CD4-positive, alpha-beta T cell (primary cell): ENCODE results near the gene ASB6. TPM values are rescaled to one million over a fixed set of nuclear protein-coding genes. Genes with fewer than 3 reads are reported as not detected.
A peak's percentile ranks its signal among the peaks of the same experiment; 100 is the strongest.

Source experiments
- ATAC-seq: fragments of 200-7000 bp; cut with Tn5 transposase; one replicate; pipeline ENCODE4 v1.10.0; 2022; ENCODE audit warnings: mild to moderate bottlenecking; ENCODE audit not compliant: poor library complexity
- CTCF ChIA-PET: fragments of 350-600 bp; sonication (Branson Sonifier 250); formaldehyde crosslinking; loops from one replicate; lab custom pipeline; 2021; ENCODE audit warnings: antibody characterized with exemption, inconsistent platforms; lab: Charles Lee
- POLR2A ChIA-PET: fragments of 350-600 bp; sonication (Branson Sonifier 250); formaldehyde crosslinking; loops from one replicate; lab custom pipeline; 2021; ENCODE audit warnings: antibody characterized with exemption, inconsistent platforms; lab: Charles Lee
- DNase-seq, 14 experiments: peaks; one replicate each; pipeline ENCODE4 v3.0.0-alpha.2; 2013 to 2020; ENCODE audit warnings: mixed read lengths in 2 of 14
- H3K27ac ChIP-seq, 2 donors: one replicate each; pipeline versions ENCODE4 v1.5.1 to v1.7.0; 2013; ENCODE audit warnings: low read length in 2 of 2, low read depth in 1 of 2, mild to moderate bottlenecking in 1 of 2
- H3K27me3 ChIP-seq, 2 experiments: 1 replicate in 1 of 2; 2 replicates in 1 of 2; pipeline versions ENCODE4 v1.6.1 to v1.7.0; 2013; ENCODE audit warnings: low read length in 2 of 2, control low read depth in 1 of 2, mild to moderate bottlenecking in 1 of 2, moderate library complexity in 1 of 2; ENCODE audit not compliant: insufficient read depth in 2 of 2, control insufficient read depth in 1 of 2
- H3K36me3 ChIP-seq: one replicate; pipeline ENCODE4 v1.6.1; 2013; ENCODE audit warnings: low read length, control low read depth; ENCODE audit not compliant: insufficient read depth
- H3K4me1 ChIP-seq: one replicate; pipeline ENCODE4 v1.6.1; 2013; ENCODE audit warnings: low read length, control low read depth; ENCODE audit not compliant: insufficient read depth
- H3K4me3 ChIP-seq: one replicate; pipeline ENCODE4 v1.5.1; 2013; ENCODE audit warnings: mild to moderate bottlenecking, low read length, moderate library complexity
- H3K9me3 ChIP-seq, 2 experiments: 1 replicate in 1 of 2; 2 replicates in 1 of 2; pipeline versions ENCODE4 v1.6.1 to v1.7.0; 2013; ENCODE audit warnings: low read length in 2 of 2, mild to moderate bottlenecking in 2 of 2, control low read depth in 1 of 2, moderate library complexity in 1 of 2; ENCODE audit not compliant: control insufficient read depth in 1 of 2, insufficient read depth in 1 of 2
- H3K27ac Mint-ChIP-seq: one replicate; pipeline ENCODE4 v1.8.0; 2020; ENCODE audit warnings: mixed read lengths
- H3K27me3 Mint-ChIP-seq: one replicate; pipeline ENCODE4 v1.8.0; 2021; ENCODE audit warnings: mixed read lengths
- H3K36me3 Mint-ChIP-seq: one replicate; pipeline ENCODE4 v1.8.0; 2021; ENCODE audit warnings: low read depth, mixed read lengths
- H3K4me1 Mint-ChIP-seq: one replicate; pipeline ENCODE4 v1.8.0; 2021; ENCODE audit warnings: low read depth, mixed read lengths
- H3K4me3 Mint-ChIP-seq: one replicate; pipeline ENCODE4 v1.8.0; 2020; ENCODE audit warnings: mild to moderate bottlenecking, mixed read lengths
- H3K9me3 Mint-ChIP-seq: one replicate; pipeline ENCODE4 v1.8.0; 2020; ENCODE audit warnings: mixed read lengths
- CTCF ChIP-seq: fragments of 200-600 bp; IDR thresholded peaks from one replicate; pipeline ENCODE4 v1.8.0; 2022; ENCODE audit warnings: antibody characterized with exemption, mild to moderate bottlenecking
- intact Hi-C, 2 experiments: fragments of 100-400 bp; cut with DNase I in 1 of 2; cut with micrococcal nuclease in 1 of 2; formaldehyde crosslinking; loops; one replicate each; pipeline versions ENCODE4 v1.15.1 to v1.9.0; 2023 to 2025; cut with DNase I, micrococcal nuclease
- total RNA-seq, 174 experiments: library from RNA in 2 of 174; stranded (reverse) in 2 of 174; gene quantifications; one replicate each; pipeline ENCODE4 v1.2.3 and lab custom pipeline; 2021 to 2026

ASB6 gene
- total RNA-seq, 2 experiments from 2014 or later = 28.5 to 29.3 TPM

DNA sequence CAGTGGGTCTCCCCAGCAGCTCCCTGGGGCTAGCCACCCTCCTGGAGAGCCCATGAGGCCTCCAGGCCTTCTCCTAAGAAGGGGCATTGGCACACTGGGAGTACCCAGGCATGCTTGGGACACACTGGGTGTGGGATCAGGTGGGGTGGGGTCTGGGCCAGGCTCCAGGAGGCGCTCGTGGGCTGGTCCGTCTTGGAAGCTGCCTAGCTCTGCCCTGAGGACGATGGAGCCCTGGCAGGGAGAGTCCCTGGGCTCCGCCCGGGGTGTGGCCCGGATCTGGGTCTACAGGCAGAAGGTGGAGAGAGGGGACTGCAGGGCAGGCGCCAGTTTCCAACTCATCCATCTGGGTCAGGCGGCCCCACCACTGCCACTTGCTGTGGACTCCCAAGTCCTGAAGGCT, 25.9 kb upstream of the ASB6 start:
- CTCF ChIA-PET = no interaction called here
- DNase-seq = no peak

GRCh38 chr9:129667378-129667777, 25.4 kb upstream of the ASB6 start:
- no peak for TF ChIP-seq CTCF
- Histone ChIP-seq H3K27ac (no peak overlapping the region), H3K36me3 (no peaks in the 10 kb centered on the region), H3K4me1 (peaks cover 15% of the 10 kb centered on the region), H3K27me3 (peaks cover 15 to 23% of the 10 kb centered on the region in 2 experiments), H3K9me3 (peaks cover 0 to 5% of the 10 kb centered on the region in 2 experiments), H3K4me3 (no peak overlapping the region)
- peaks cover 16% of the 10 kb centered on the region for H3K27me3 Mint-ChIP-seq
- H3K27ac Mint-ChIP-seq = no peak overlapping the region
- POLR2A ChIA-PET = no interaction called here
- no peaks in the 10 kb centered on the region for H3K9me3 Mint-ChIP-seq
- H3K4me1 Mint-ChIP-seq = no peaks in the 10 kb centered on the region
- ATAC-seq (no peak), DNase-seq (no peak)
- no peaks in the 10 kb centered on the region for H3K36me3 Mint-ChIP-seq
- peak overlapping the region; percentile 25 for H3K4me3 Mint-ChIP-seq
- intact Hi-C loops = no loop called here
- CTCF ChIA-PET = no interaction called here

More for the DNA sequence above, 25.9 kb upstream of the ASB6 start:
- no peak overlapping the region for H3K4me3 ChIP-seq
- peaks cover 0 to 5% of the 10 kb centered on the region in 2 experiments for H3K9me3 ChIP-seq
- peaks cover 15% of the 10 kb centered on the region for H3K4me1 ChIP-seq
- Mint-ChIP-seq H3K27me3 (peaks cover 16% of the 10 kb centered on the region), H3K9me3 (no peaks in the 10 kb centered on the region), H3K4me3 (no peak overlapping the region), H3K27ac (no peak overlapping the region), H3K36me3 (no peaks in the 10 kb centered on the region), H3K4me1 (no peaks in the 10 kb centered on the region)
- POLR2A ChIA-PET = no interaction called here
- H3K27me3 ChIP-seq = peaks cover 15 to 23% of the 10 kb centered on the region in 2 experiments
- H3K27ac ChIP-seq = no peak overlapping the region
- intact Hi-C loops = no loop called here
- no peak for ATAC-seq
- H3K36me3 ChIP-seq = no peaks in the 10 kb centered on the region
- no peak for TF ChIP-seq CTCF

- no peaks in the 10 kb centered on the region for H3K9me3 Mint-ChIP-seq
Observed at GRCh38 chr9:129666575-129666974, 24.6 kb upstream of the ASB6 start.

More at GRCh38 chr9:129666575-129666974, 24.6 kb upstream of the ASB6 start:
- Histone ChIP-seq H3K4me3 (no peak overlapping the region), H3K4me1 (peaks cover 15% of the 10 kb centered on the region), H3K9me3 (peaks cover 0 to 5% of the 10 kb centered on the region in 2 experiments), H3K27me3 (peaks cover 15 to 23% of the 10 kb centered on the region in 2 experiments), H3K27ac (no peak overlapping the region), H3K36me3 (no peaks in the 10 kb centered on the region)
- no peak for ATAC-seq
- Mint-ChIP-seq H3K27me3 (peaks cover 16% of the 10 kb centered on the region), H3K27ac (no peak overlapping the region), H3K4me3 (no peak overlapping the region), H3K4me1 (no peaks in the 10 kb centered on the region), H3K36me3 (no peaks in the 10 kb centered on the region)
- no peak for TF ChIP-seq CTCF
- no peak for DNase-seq
- ChIA-PET CTCF (no interaction called here), POLR2A (no interaction called here)
- intact Hi-C loops = no loop called here
